T1000 (cell line): Measurements from ENCODE around the gene CPHXL2.

Experiments used
- DNase-seq: peaks from one replicate; lab custom pipeline; 2025; ENCODE audit warnings: mixed read lengths; lab: John Stamatoyannopoulos, UW

The CPHXL2 gene

GRCh38 chr16:75676909-75677308 is at the start of gene CPHXL2:
Gene CPHXL2 (minus strand): TSS chr16:75677009. CDS start chr16:75676999, 10 bp downstream.
- no peak for DNase-seq

DNA sequence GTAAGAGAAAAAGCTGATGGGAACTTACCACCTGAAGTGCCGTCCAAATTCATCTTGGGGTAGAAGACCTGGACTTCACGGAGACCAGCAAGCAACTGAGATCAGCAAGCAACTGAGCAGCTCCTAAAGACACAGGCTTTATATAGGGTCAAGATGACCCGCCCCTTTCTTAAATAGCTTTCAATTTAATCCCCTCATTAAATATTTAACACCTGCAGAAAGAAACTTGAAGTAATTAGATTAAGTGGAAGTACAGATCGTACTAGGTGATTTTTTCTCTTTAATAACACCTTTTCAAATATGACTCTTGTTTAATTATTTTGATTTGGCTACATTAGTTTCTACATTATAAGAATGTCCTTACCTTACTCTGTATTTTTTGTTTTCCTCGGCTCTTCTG is 49.6 kb upstream of the CPHXL2 start, which contains the start of gene CPHXL:
Gene CPHXL, minus strand, starts transcription at position 101 of the 400 bp plus-strand sequence. Its CDS starts 48 bp downstream, at position 53.
- DNase-seq: no peak

DNA sequence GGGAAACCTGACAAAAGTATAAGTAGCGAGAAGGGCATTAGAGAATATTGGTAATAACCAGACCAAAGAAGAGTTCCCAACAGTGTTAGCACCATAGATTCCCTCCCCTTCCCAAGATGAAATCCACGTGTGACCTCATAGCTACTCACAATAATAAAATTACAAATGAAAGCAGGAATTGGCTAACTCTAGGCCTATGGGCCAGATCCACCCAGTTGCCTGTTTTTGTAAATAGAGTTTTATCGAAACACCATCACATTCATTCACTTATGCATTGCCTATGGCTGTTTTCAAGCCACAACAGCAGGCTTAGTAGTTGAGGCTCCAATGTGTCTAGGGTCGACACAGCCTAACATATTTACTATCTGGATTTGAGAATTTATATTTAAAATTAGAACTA is 41.6 kb upstream of the CPHXL2 start:
- DNase-seq: no peak

GRCh38 chr16:75714661-75715060 is 37.9 kb upstream of the CPHXL2 start:
- no peak for DNase-seq

DNA sequence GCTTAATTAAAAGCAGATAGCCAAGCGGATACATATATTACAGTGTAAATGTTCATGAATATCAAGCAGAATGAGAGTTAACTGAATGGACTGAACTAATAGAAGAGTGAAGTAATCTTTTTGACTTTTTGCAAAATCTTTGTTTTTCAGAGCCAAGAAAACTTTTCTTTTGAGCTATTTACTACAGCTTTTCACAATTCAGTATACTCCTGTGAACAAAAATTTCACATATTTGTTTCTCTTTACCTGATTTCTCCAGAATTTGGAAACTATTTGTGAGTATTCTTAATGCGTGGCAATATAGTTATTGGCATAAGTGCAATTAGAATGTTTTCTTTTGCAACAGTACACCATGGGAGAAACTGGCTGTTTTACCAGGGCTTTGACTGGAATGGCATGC is 33.5 kb upstream of the CPHXL2 start:
- no peak for DNase-seq

- DNase-seq: no peak
Observed at GRCh38 chr16:75703306-75703705, 26.5 kb upstream of the CPHXL2 start.

DNA sequence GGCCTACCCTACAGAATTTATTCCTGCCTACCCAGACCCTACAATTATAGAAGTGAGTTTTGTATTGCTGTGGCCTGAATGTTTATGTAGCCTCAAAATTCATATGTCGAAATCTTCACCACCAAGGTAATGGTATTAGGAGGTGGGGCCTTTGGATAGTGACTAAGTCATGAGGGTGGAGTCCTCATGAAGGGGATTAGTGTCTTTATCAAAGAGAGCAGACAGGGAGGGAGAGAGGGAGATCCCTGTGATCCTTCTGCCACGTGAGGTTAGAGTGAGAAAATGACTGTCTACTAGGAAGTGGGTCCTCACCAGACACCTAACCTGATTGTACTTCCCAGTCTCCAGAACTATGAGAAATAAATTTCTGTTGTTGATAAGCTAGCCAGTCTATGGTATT is 25.4 kb upstream of the CPHXL2 start:
- no peak for DNase-seq

DNA sequence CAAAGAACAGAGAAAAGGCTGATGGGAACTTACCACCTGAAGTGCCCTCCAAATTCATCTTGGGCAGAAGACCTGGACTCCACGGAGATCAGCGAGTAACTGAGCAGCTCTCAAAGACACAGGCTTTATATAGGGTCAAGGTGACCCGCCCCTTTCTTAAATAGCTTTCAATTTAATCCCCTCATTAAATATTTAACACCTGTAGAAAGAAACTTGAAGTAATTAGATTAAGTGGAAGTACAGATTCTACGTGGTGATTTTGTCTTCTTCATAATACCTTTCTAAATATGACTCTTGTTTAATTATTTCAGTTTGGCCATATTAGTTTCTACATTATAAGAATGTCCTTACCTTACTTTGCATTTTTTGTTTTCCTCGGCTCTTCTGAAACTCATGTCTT is 24.6 kb upstream of the CPHXL2 start, which contains the start of gene DUXB:
Gene DUXB, minus strand, starts transcription at position 101 of the 400 bp plus-strand sequence. Its CDS starts 43 bp downstream, at position 58.
- DNase-seq: no peak

- DNase-seq: no peak
Observed at GRCh38 chr16:75697571-75697970, 20.8 kb upstream of the CPHXL2 start.

GRCh38 chr16:75695708-75696107 is 18.9 kb upstream of the CPHXL2 start:
- DNase-seq: no peak

- DNase-seq: no peak
Observed at GRCh38 chr16:75687361-75687760, 10.6 kb upstream of the CPHXL2 start.

DNA sequence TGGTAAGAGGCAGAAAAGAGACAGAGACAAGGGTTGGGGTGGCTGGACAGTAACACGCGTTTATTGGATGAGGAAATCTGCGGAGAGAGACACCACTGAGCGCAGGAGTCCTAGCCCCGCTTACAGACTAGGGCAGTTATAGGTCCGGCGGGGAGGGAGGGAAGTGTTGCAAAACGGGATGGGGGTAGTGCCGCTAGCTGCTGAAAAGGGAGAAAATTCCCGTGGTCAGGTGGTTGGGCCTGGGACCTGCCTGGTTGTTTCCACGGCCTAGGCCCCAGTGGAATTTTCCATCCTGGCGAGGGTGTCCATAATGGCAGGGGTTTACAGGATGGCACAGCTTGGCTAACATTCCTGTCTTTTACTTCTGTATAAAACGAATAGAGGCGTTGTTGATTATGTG is 5.5 kb upstream of the CPHXL2 start:
- no peak for DNase-seq

DNA sequence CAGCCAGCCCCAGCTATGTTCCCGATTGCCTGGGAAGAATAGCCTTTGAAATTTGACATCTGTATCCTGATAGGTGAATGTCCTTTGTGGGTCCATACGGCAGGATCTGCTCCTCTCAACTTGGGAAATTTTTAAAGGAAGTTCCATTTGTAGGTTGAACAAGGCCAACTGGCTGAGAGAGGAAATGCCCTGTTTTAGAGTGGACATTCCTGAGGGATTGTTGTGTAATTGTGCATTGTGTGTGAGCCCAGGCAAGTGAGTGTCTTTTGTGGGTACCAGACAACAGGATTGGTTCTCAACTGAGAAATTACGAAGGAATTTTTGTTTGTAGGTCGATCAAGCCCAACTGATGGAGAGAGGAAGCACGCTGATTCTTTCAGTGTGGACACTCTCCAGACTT is 2.6 kb upstream of the CPHXL2 start:
- DNase-seq: no peak

GRCh38 chr16:75667503-75667902 is 9.3 kb downstream of the CPHXL2 start:
- no peak for DNase-seq

DNA sequence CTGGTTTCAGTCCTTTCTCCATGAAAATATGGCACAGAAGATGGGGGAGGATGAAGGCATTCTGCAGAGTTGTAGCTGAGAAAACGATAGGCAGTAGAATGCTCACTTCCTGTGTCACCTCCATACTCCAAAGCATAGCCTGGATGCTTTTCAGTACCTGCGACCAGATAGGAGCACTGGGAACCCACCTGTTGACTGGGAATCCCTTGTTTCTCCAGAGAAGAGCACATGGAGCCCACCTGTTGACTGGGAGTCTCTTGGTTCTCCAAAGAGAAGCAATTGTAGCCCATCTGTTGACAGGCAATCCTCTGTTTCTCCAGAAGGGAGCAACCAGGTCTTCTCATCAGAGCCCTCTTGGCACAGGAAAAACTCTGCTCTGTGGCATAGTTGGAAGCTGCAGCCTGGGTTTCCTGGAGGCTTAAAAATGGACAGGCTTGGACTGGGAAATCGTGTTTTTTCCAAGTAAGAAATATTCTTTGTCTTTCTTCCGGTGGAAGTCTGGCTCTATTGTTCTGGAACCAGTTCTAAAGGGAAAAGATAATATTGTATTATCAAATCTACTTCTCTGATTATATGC is 16.0 kb downstream of the CPHXL2 start:
- no peak for DNase-seq

- no peak for DNase-seq
Observed at GRCh38 chr16:75660321-75660720, 16.5 kb downstream of the CPHXL2 start.

- DNase-seq: no peak
Observed at GRCh38 chr16:75658175-75658574, 18.6 kb downstream of the CPHXL2 start.

GRCh38 chr16:75653922-75654321 is 22.9 kb downstream of the CPHXL2 start:
- no peak for DNase-seq

GRCh38 chr16:75648265-75649076 is 28.3 kb downstream of the CPHXL2 start:
- peak; percentile 20 for DNase-seq

DNA sequence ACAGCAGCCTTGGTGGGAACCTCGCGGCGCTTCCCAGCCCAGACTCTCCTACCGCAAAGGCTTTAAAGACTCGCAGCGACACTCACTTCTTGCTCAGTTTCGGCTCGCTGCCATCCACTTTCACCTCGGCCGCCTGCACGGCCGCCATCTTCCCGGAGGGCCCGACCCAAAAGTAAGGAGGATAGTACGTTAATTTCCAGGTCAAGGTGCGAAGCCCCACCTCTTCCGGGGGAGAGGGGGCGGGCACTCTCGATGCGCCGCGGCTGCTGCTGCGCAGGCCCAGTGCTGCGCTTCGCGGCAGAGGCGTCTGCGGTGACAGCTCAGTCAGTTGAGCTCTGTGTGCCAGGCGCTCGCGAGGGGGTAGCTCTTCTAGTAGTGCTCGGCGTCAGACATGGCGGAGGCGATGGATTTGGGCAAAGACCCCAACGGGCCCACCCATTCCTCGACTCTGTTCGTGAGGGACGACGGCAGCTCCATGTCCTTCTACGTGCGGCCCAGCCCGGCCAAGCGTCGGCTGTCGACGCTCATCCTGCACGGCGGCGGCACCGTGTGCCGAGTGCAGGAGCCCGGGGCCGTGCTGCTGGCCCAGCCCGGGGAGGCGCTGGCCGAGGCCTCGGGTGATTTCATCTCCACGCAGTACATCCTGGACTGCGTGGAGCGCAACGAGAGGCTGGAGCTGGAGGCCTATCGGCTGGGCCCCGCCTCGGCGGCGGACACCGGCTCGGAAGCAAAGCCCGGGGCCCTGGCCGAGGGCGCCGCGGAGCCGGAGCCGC is 29.1 kb downstream of the CPHXL2 start, which contains the start of the genes KARS1 and TERF2IP:
Gene KARS1, minus strand, starts transcription at position 174 of the 773 bp plus-strand sequence. Its CDS starts 26 bp downstream, at position 148.
Gene TERF2IP, plus strand, starts transcription at position 282 of the 773 bp plus-strand sequence. Its CDS starts 110 bp downstream, at position 392.
- DNase-seq: peak; percentile 77

DNA sequence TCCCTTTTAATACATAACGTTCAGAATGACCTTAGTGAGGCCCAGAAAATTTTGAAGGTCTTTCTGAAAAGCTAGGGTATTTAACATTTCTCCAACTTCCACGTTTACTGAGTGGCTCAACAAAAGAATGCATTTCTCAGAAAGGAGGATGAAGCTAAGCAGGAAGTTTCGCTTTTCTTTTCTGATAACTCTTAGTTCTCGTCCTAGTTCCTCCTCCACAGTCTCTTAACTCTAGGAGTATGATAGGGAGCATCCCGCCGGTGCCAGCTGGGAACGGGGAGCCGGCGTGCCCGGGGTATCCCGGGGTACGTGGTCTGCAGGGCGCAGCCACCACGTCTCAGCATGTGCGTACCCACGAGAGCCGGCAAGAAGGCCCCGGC is 29.7 kb downstream of the CPHXL2 start:
- no peak for DNase-seq

DNA sequence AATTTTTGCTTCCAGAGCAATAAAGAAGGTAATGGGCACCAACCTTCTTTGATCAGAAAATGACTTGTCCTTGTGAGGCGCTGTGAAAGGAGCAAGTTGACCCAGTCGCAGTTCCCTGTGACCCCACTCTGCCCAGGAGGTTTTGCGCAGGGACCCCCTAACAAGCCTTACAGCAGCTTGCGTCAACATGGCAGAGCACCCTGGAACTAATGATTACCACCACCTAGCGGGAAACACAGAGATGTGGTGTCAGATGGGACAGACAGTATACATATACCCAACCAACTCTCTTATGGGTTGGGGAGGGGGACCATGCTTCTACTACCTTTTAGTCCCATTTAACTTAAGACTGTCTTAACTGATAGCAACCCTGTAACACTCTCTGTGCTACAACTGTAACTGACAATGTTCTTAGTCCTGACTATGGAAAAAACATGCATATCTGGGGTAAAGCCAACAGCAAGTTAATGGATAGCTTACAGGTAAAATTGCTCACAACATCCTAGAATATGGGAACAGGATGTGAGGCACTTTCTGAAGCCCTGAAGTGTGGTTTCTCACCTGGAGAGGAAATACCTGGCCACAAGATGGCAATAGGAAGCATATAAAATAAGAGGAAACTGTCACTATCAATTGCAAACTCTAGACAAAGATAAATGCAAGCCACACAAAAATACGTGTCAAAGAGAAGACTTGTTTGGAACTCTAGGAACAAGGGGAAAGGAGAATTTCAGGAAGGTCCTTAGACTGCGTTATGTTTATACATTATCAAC is 32.4 kb downstream of the CPHXL2 start:
- no peak for DNase-seq
